ENCODE results near the gene PDSS2.

DNA sequence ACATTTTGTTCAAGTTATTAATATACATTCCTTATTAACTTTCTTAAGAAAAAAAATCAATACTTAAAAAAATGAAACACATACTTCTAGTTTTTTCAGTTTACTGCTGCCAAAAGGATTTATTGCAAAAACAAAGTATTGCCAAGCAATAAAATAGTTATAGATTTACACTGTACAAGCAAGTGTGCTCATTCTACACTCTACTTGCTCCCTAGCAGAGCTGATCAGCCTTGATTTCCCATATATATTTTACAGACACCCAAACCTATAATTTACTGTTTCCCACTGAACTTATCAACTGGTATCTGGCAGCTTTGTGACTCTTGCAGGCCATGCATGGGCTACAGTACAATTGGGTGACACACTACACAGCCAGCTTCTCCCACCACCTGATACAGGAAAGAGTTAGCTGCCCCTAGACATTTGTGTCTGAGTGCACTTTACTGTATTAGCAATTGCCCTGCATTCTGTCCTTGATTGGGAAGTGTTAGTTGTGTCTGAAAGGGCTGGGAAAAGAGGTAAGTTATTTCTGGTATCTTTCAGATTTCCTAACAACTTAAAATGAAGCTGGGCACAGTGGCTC is 188.1 kb downstream of the PDSS2 start:
- TF ChIP-seq, protein P1, sequence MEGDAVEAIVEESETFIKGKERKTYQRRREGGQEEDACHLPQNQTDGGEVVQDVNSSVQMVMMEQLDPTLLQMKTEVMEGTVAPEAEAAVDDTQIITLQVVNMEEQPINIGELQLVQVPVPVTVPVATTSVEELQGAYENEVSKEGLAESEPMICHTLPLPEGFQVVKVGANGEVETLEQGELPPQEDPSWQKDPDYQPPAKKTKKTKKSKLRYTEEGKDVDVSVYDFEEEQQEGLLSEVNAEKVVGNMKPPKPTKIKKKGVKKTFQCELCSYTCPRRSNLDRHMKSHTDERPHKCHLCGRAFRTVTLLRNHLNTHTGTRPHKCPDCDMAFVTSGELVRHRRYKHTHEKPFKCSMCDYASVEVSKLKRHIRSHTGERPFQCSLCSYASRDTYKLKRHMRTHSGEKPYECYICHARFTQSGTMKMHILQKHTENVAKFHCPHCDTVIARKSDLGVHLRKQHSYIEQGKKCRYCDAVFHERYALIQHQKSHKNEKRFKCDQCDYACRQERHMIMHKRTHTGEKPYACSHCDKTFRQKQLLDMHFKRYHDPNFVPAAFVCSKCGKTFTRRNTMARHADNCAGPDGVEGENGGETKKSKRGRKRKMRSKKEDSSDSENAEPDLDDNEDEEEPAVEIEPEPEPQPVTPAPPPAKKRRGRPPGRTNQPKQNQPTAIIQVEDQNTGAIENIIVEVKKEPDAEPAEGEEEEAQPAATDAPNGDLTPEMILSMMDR (IDR thresholded peaks at IDR 0.05; ENCODE audit: low read depth, low read length, missing input control), result no peak
- TF ChIP-seq, protein P2, sequence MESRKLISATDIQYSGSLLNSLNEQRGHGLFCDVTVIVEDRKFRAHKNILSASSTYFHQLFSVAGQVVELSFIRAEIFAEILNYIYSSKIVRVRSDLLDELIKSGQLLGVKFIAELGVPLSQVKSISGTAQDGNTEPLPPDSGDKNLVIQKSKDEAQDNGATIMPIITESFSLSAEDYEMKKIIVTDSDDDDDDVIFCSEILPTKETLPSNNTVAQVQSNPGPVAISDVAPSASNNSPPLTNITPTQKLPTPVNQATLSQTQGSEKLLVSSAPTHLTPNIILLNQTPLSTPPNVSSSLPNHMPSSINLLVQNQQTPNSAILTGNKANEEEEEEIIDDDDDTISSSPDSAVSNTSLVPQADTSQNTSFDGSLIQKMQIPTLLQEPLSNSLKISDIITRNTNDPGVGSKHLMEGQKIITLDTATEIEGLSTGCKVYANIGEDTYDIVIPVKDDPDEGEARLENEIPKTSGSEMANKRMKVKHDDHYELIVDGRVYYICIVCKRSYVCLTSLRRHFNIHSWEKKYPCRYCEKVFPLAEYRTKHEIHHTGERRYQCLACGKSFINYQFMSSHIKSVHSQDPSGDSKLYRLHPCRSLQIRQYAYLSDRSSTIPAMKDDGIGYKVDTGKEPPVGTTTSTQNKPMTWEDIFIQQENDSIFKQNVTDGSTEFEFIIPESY (IDR thresholded peaks at IDR 0.05), result no peak
- TF ChIP-seq JUND (IDR thresholded peaks at IDR 0.05) (no peak), ATF3 (IDR thresholded peaks at IDR 0.05) (no peak), FOXA1 (IDR thresholded peaks at IDR 0.05) (no peak), SP1 (IDR thresholded peaks at IDR 0.05) (no peak), REST (IDR thresholded peaks at IDR 0.05) (no peak), RAD21 (IDR thresholded peaks at IDR 0.05) (no peak)
- TF ChIP-seq, protein P3, sequence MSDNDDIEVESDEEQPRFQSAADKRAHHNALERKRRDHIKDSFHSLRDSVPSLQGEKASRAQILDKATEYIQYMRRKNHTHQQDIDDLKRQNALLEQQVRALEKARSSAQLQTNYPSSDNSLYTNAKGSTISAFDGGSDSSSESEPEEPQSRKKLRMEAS (IDR thresholded peaks at IDR 0.05), result no peak
